Kasumi-1 (cell line): ENCODE results near the gene GDF10.

Source experiments
- DNase-seq, 2 experiments: peaks; one replicate each; lab custom pipeline; 2025; lab: John Stamatoyannopoulos, UW

The GDF10 gene

DNA sequence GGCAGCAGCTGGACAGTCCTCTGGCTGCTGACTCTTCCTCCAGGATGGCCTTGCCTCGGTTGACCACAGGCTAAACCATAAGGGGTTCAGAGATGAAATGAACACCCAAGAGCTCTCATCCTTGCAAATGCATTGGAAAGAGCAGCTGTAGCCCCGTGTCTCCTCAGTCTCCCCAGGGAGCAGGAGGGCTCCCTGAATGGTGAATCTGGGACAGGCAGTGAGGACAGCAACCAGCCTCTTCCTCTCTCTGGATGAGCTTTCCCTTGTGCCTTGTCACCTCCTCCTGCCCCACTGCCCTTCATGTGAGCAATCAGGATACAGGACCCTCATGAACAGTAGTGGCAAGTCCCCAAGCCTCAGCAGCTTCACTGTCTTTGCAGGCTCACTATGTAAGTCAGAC, 23.9 kb upstream of the GDF10 start:
- no peak for DNase-seq

DNA sequence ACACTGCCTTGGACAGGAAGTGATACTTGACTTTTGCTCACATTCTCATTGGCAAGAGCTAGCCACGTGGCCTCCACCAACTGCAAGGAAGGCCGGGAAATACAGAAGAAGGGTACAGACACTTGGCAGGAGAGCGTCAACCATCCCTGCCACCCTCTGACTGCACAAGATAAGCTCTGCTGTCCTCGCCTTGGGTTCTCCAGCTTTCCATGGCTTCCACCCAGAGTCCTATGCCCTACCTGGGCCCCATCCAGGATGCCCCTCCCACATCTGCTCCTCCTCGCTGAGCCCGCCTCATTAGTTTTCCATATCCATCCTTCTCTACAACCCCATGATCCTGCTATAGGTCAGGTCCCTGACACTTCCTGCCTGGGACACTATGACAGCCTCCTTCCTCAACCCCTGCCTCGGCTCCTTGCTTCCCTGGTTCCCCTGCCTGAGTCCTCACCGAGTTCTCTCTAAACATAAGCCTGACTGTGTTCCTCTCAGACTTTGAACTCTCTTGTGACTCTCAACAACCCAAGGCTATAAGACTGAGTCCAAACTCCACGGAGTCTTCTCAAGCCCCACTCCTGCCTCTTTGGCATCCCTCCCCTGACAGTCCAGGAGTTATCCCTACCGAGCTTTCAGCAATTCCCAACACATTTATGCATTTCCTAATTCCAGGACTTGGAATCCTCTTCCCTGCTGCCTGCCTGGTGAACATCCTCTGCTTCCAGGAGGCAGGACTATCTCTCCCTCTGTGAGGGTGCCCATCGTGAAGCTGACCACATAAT, 23.2 kb upstream of the GDF10 start:
- DNase-seq = no peak

DNA sequence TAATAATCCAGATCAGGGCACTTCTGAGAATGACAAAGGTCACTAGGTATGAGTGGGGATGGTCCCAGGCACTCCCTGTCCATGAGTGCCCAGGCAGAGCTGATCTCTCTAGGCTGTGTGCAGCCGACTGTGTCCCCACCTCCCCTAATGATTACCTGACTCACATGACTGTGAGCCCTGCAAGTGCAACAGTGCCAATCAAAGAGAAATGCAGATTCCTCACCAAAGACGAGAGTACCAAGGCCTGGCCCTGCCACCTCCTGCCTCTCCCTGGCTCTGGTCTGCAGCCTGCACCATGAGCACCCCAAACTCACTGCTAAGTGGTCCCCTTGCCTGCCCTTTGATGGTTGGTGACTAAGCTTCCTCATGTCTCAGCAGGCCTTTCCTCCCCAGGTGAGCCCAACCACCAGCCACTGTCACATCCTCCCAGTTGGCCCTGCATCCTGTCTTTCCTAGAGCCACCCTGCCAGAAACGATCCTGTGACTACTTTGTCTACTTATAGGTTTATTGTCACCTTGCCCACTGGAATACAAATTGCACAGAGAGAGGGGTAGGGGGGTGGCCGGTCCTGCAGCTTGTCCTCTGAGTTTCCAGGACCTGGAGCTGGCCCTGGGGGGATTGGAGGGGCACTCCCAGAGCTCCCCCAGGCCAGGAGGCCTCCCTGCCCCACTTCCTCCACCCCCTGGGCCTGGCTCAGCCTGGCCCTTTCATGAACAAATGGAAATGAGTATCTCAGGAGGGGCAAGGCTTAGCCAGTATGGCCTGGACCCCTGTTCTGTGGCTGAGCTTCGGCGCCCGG, 22.4 kb upstream of the GDF10 start:
- peak; percentile 22 to 25 for DNase-seq

DNA sequence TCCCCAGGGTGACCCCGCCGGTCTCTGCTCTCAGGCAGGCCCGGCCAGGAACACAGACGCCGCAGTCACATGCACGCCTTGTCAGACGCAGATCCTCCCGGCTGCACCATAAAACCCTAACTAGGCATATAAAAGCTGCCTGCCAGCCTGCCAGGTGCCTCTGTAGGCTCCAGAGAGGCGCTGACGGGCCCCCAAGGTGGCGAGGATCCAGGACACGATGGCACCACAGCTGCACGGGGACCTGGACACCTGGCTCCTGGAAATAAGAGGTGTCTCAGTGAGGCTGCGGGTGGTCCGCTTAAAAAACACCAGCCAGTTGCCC, 21.9 kb upstream of the GDF10 start:
- DNase-seq = no peak

DNA sequence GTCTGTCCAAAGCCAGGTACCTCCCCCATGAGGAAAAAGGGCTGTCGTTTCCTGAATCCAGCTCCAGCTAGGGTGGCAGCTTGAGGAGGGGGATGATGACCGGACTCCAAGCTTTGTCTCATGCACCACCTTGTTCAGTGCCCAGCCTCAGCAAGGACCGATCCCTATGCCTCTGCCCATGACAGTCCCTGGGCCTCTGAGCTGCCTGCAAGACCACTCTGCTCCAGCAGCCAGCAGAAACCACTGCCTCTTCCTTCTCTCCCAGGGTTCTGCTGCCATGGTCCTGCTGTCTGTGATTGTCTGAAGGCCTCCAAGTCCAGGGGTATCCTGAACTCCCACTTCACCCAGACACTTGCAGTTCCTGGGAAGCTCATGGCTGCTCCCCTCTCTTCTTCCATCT, 21.3 kb upstream of the GDF10 start:
- DNase-seq = no peak

DNA sequence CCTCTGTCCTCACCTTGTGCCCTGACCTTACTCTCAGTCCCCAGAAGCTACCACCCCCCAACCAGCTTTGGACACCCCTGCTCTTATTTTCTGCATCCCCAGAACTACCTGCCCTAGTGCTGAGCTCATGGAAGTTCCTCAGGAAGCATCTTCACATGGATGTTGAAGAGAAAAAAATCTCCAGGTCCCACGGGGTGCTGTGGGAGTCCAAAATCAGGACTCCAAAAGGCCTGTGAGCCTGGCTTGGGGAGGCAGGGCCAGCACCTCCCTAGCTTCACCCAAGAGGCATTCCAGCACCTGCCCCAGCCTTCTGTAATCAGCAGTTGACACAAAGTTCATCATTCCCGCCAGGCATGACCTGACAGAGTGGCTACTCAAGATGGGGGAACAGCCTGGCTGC, 20.7 kb upstream of the GDF10 start:
- no peak for DNase-seq

DNA sequence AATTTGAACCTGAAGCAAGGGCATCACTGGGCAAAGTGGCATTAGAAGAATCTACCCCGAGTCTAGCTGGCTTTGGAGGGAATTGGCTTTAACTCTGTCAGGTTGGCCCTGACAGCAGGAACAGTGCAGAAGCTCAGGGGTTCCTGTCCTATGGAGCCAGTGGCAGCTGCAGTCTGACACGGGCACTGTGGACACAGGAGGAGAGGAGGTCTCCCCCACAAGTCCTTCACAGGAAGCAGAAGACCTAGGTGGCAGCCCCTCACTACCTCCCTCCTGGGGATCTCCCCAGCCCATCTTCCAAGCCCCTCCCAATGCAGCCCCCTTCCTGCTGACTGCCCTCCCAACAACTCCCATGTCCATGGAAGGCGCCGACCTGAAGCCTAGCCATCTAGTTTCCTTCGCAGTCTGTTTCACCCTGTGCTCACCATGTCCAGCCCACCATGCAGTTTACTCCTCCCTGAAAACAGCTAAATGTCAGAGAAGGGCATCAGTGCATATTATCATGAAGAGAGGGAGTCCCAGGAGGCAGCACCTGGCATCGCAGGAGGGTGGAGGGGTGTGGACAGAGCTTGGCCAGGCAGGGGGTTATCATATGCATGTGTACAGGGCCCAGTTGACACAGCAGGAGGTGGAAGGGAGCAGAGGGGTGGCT, 17.9 kb upstream of the GDF10 start:
- DNase-seq = no peak

DNA sequence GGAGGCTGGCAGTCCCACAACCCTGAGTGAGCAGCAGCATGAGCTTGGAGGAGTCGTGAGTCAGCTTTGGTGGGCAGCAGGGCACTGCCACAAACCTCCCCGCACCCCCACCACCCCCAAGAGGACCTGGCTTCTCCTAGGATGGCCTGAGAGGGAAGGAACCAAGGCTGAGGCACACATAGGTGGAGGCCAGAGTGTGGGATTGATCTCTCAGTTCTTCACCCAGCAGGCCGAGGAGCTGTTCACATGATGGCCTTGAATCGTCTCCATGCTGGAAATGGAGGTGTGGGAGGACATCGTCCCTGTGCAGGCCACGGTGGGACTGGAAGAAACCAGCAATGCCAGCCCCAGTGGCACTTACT, 17.4 kb upstream of the GDF10 start:
- DNase-seq = no peak

DNA sequence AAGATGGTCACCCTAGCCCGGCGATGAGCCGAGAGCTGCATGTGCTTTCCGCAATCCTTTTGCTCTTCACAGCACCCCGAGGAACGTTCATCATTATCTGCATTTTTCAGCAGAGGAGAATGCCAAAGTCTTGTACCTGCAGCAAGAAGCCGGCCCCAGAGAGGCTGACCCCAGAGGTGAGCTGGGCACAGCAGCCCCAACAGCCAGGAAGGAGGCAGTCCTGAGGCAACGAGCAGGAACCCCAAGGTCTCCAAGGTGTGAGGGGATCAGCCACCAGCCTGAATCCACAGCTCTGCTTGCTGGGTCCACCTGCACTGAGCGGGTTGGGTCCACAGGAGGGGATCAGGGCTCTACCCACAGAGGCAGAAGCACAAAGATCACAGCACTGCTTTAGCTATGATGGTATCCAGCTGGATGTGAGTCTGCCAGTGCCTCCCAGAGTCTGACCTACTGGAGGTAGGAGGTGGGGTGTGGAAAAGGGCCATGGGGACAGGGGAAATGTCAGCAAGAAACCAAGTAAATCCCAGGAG, 16.8 kb upstream of the GDF10 start:
- no peak for DNase-seq

DNA sequence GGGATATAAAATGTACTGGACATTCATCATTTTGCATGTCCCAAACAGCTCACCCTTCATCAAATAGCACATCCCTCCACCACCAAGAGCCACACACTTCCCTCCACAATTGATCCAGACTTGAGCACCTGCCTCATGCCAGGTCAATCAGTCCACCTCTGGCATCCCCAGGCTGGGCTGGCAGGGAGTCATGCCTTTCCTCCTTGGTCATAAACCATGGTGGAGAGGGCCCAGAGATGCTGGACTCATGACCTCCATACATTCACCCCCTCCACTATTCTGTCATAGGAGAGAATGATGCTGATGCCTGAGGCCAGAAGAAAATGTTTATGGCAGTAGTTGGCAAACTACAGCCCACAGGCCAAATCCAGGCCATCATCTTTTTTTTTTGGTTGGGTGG, 16.1 kb upstream of the GDF10 start:
- DNase-seq = no peak

DNA sequence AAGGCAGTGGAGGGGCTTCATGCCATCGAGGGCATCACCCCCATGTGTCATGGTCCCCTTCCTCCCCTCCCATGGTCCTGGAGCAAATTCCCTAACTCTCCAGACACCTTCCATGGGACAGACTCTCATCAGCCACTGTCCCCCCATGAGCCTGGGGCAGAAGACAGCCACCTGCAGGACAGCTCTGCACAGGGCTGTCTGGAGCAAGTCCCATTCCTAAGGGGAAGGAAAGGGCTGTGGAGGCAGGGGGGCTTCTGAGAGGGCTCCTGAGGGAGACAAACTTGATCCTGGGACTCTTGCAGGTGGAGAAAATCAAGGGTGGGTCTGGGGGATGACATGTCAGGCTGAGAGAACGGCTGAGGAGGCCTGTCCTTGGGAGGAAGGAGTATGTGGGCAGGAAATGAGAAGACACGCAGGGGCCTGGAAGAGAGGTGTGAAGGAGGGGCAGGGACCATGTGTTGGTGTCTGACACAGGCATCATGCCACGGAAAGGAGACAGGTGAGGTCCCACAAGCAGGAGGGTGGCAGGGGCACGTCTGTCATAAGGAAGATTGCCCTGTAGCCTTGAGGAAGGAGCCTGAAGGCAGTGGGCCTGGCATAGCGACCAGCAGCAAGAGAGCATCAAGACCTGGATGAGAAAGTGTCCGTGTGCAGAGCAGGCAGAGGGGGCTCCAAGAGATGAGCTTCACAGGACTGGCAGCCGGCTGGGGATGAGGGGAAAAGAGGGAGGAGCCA, 14.4 kb upstream of the GDF10 start:
- no peak for DNase-seq

DNA sequence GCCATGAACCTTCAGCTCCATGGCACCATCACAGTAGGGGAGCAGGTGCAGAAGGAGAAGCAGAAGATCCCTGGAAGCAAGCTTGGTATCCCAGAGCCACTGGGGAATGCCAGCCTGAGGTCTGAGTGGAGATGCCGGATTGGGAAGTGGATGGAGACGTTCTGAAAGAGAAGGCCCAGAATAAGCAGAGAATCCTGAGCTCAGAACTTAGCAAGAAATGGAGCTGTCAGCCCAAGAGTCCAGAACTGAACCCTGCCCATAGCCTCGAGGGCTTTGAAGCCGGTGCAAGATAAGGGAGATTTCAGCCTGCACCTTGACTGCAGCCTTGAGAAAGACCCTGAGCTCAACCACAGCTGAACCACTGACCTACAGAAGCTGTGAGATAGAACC, 13.9 kb upstream of the GDF10 start:
- no peak for DNase-seq

DNA sequence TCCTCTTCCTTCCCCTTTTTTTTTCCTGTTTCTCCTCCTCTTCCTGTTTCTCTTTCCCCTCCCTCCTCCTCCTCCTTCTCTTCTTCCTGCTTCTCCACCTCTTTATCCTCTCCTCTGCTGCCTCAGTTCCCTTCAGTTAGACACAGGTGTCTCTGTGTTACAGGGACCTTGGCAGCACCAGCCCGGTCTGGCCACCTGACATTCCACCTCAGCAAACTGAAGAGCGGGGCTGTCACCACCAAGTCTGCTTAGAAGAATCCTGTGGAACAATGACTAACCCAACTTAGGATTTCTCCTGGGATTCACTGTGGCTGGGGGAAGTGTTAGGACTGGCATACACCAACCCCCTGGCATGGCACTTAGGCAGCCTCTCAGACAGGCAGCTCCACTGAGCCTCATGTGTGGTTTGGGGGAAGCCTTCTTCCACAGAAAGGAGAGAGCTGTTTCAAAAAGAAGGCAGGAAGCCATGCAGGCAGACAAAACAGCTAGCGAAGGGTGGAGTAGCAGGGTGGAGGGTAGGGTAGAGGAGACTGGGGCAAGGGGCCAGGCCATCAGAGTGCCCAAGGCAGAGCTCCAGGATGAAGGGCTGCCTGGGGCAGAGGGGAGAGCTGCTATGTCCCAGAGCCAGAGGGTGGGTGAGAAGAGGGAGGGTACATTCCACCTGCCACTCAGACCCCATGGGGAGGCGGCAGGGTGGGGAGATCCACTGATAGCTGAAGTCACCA, 13.2 kb upstream of the GDF10 start:
- no peak for DNase-seq

DNA sequence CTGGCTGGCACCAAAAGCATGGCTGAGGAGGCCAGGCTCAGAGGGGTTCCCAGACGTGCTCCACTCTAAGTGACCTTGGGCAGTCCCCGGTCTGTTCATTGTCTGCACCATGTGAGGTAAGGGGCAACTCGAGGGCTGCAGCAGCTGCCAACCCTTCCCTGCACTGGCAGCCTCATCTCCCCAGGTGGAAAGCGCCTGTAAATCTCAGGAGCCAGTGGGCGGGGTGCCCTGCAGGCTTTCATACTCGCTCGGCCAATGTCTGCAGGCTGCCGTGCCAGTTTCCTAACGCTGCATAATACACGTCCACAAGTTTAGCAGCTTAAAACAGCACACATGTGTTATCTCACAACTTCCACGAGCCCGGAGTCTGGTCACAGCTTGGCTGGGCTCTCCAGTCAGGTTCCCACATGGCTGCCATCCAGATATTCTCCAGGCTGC, 12.6 kb upstream of the GDF10 start:
- no peak for DNase-seq

DNA sequence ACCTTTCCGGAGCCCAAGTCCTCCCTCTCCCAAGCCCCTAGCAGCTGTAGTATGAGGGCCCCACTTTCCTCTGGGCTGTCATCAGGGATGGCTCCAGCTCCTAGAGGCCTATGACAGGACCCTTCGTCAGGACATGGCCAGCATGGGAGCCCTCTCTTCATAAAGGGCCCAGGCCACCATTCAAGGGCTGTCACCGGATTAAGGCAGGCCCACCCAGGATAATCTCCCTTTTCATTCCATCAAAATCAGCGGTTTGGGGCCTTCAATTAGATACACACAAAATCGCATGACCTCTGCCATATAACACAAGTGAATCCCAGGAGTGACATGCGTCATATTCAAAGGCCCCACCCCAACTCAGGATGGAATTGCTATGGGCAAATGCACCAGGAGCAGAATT, 12.2 kb upstream of the GDF10 start:
- no peak for DNase-seq

DNA sequence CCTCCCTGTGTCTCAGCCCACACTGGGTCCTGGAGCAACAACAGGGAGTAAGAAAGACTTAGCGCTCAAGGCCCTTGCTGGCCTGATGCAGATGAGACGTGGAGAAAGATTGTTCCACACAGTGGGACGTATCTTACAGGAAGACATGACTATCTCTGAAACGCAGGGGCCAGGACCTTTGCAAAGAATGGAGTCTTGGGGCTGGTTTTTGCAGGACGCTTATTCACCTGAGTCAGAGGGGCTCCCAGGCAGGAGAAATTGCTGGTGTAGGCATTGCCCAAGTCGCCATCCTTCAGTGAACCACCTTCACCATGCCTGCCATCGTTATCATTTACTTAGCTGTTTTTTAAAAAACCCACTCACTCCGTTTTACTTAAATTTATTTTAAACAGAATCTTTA, 11.8 kb upstream of the GDF10 start:
- no peak for DNase-seq

DNA sequence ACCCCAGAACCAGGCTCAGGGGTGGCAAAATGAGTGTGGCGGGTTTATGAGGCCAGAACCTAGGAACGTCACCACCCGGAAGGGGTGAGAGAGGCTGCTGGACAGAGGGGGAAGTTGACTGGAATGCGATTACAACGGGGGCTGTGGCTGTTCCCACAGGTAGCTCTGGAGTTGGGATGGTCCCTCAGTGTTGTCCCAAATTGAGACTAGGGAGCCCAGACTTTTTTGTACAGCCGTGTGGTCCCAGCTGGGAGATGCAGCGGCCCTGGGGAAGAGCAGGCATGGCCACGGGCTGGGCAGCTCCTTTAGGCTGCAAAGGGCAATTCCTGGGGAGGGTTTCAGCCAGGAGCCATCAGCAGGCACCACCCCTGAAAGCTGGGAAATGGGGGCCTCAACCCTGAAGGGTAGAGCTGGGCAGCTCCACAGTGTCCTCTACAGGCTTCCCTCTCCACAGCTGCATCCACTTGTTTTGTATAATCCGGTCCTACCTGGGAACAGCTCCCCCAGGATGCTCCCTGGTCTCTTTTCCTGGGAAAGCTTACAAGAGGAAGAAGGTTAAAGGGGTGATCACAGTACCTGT, 11.0 kb upstream of the GDF10 start:
- DNase-seq = no peak

DNA sequence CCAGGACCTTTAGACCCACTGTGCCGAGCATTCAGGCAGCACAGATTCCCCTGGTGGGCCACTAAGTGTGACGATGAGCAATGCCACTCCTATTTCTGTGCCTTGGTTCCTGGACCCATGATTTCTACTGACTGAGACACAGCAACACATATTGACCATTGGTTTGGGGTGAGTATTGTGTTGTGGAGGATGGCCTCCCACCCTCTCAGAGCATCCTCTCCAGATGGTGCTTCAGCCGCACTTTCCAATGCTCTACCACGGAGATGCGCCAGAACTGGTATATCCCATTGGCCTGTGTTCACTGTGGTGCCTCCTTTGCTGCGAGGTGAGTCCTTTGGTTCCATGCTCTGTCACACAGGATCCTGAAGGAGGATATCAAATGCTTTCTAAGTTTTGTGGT, 10.1 kb upstream of the GDF10 start:
- no peak for DNase-seq

DNA sequence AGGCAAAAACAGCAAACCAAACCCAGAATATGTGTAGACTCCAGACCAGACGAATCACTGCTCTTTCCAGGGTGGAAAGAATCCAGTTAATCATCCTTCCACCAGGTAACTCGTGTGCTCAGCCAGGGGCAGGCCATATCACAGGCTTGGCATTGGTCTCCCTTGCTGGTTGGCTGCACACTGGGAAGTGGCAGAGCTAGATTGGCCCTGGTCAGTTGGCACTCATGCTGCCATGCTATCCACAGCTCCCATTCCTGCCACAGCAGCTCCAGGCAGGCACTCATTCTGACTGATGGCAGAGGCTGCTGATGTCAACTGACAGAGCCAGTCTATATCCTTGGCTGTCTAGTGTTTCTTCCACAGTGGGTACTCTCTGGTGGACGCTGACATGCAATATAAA, 9.7 kb upstream of the GDF10 start:
- no peak for DNase-seq

DNA sequence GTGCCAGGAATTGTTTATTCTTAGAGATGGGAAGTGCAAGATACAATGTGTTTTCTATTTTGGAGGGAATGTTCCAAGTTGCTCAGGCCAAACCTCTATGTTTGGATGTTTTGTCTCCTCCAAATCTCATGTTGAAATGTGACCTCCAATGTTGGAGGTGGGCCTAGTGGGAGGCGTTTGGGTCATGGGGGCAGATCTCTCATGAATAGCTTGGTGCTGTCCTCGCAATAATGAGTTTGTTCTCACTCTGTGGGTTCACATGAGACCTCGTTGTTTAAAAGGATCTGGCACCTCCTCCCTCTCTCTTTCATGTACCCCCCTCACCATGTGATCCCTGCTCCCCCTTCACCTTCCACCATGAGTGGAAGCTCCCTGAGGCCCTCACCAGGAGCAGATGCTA, 8.3 kb upstream of the GDF10 start:
- DNase-seq = no peak

DNA sequence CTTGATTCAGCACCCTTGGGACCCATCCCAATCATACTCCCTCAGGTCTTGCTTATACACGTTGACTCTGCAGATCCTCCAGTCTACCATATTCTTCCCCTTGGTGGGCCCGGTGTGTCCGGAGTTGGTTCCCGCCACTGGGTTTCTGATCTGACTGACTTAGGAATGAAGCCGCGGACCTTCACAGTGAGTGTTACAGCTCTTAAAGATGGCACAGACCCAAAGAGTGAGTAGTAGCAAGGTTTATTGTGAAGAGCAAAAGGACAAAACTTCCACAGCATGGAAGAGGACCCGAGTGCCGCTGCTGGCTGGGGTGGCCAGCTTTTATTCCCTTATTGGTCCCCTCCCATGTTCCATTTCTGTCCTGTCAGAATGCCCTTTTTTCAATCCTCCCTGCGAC, 5.9 kb upstream of the GDF10 start:
- DNase-seq = no peak
